Gastrocnemius medialis (tissue), 4 donors: ENCODE results near the gene GRID2.

Source experiments
- CTCF ChIP-seq, 5 experiments: fragments of 450-650 bp in 3 of 5; fragments of 200-600 bp in 2 of 5; sonication (generic) in 2 of 5; IDR thresholded peaks in 4 of 5; conservative IDR thresholded peaks in 1 of 5; 1 replicate in 4 of 5; 2 replicates in 1 of 5; pipeline ENCODE4 v1.5.1; 2016 to 2019; ENCODE audit warnings: antibody characterized with exemption in 5 of 5, mild to moderate bottlenecking in 3 of 5, moderate library complexity in 3 of 5
- POLR2A ChIP-seq, 2 donors: fragments of 450-650 bp; IDR thresholded peaks; one replicate each; pipeline ENCODE4 v1.6.1; 2017; ENCODE audit warnings: antibody characterized with exemption in 2 of 2, mild to moderate bottlenecking in 2 of 2, moderate library complexity in 2 of 2

GRCh38 chr4:93407493-93408275 is 1103.9 kb downstream of the GRID2 start:
- no peak for TF ChIP-seq CTCF (IDR thresholded peaks at IDR 0.05 in 4 of 5, conservative IDR thresholded peaks at IDR 0.05 in 1 of 5)
- TF ChIP-seq POLR2A (IDR thresholded peaks at IDR 0.05), result no peak
